Measurements from ENCODE around the gene CNGA4.

GRCh38 chr11:6285019-6285418, 46.1 kb downstream of the CNGA4 start:
- no peak for TF ChIP-seq CTCF (IDR thresholded peaks at IDR 0.05)
- TF ChIP-seq POLR2A (IDR thresholded peaks at IDR 0.05), result no peak
